HFFc6 (cell line): Measurements from ENCODE around the gene DLX4. TPM values are rescaled to one million over a fixed set of nuclear protein-coding genes. Genes with fewer than 3 reads are reported as not detected.

Experiments
- DNase-seq: peaks from one replicate; pipeline ENCODE4 v3.0.0-alpha.2; 2018
- H3K27ac Mint-ChIP-seq: 2 replicates; pipeline ENCODE4 v1.8.0; 2020; ENCODE audit warnings: mild to moderate bottlenecking, mixed read lengths
- H3K27me3 Mint-ChIP-seq: 2 replicates; pipeline ENCODE4 v1.8.0; 2021; ENCODE audit warnings: mild to moderate bottlenecking, moderate library complexity, mixed read lengths; ENCODE audit not compliant: insufficient read depth
- H3K36me3 Mint-ChIP-seq: 2 replicates; pipeline ENCODE4 v1.8.0; 2021; ENCODE audit warnings: low read depth, mixed read lengths
- H3K4me1 Mint-ChIP-seq: 2 replicates; pipeline ENCODE4 v1.8.0; 2020; ENCODE audit warnings: low read depth, mixed read lengths
- H3K4me3 Mint-ChIP-seq: 2 replicates; pipeline ENCODE4 v1.8.0; 2020; ENCODE audit warnings: mild to moderate bottlenecking, moderate library complexity, mixed read lengths
- H3K9me3 Mint-ChIP-seq: 2 replicates; pipeline ENCODE4 v1.8.0; 2020; ENCODE audit warnings: mild to moderate bottlenecking, mixed read lengths
- CTCF ChIP-seq: fragments of 200-600 bp; sonication (generic); IDR thresholded peaks from 2 replicates; pipeline ENCODE4 v1.5.0; 2021; ENCODE audit warnings: antibody characterized with exemption, mild to moderate bottlenecking
- long read RNA-seq: library from polyadenylated mRNA; unstranded; transcript quantifications from one replicate; pipeline ENCODE4 v2.0.0, GENCODE V29; 2019
- total RNA-seq, 6 experiments: library from RNA; stranded (reverse); fragmentation: NEBNext Ultra II Directional; extraction: Animal tissue kit (Norgen Biotek cat#: 25700); gene quantifications; 2 replicates in 1 of 6; 3 replicates in 5 of 6; pipeline ENCODE4 v1.2.3, GENCODE V29; 2021

Gene DLX4
- total RNA-seq = not detected
- long read RNA-seq = 0 reads

GRCh38 chr17:49969134-49969759 lies at the start of gene DLX4:
Gene DLX4, plus strand, starts transcription at chr17:49969190. Its CDS starts 279 bp downstream, at chr17:49969469.
- no peak for DNase-seq
- Mint-ChIP-seq H3K4me1 (no peaks in the 10 kb centered on the region), H3K27ac (peak within 1 kb of the TSS; percentile 16), H3K9me3 (no peaks in the 10 kb centered on the region), H3K36me3 (peaks cover 2% of the 10 kb centered on the region; the same call in 1 of the 2 replicates), H3K27me3 (peaks cover 80% of the 10 kb centered on the region), H3K4me3 (peak within 1 kb of the TSS; percentile 76)
- no peak for TF ChIP-seq CTCF

GRCh38 chr17:49920030-49920769 lies 48.8 kb upstream of the DLX4 start:
- H3K4me1 Mint-ChIP-seq = no peaks in the 10 kb centered on the region
- no peaks in the 10 kb centered on the region for H3K36me3 Mint-ChIP-seq
- peaks cover 53% of the 10 kb centered on the region for H3K27me3 Mint-ChIP-seq
- no peak for DNase-seq
- no peaks in the 10 kb centered on the region for H3K9me3 Mint-ChIP-seq
- no peak for TF ChIP-seq CTCF
- no peak overlapping the region for H3K4me3 Mint-ChIP-seq
- no peak overlapping the region for H3K27ac Mint-ChIP-seq

GRCh38 chr17:49922095-49922494 lies 46.9 kb upstream of the DLX4 start:
- no peaks in the 10 kb centered on the region for H3K36me3 Mint-ChIP-seq
- H3K27ac Mint-ChIP-seq = no peak overlapping the region
- DNase-seq = no peak
- no peaks in the 10 kb centered on the region for H3K4me1 Mint-ChIP-seq
- H3K27me3 Mint-ChIP-seq = peaks cover 50% of the 10 kb centered on the region
- no peaks in the 10 kb centered on the region for H3K9me3 Mint-ChIP-seq
- H3K4me3 Mint-ChIP-seq = no peak overlapping the region
- TF ChIP-seq CTCF = no peak

GRCh38 chr17:49924116-49924515 lies 44.9 kb upstream of the DLX4 start:
- Mint-ChIP-seq H3K9me3 (no peaks in the 10 kb centered on the region), H3K27me3 (peaks cover 54% of the 10 kb centered on the region)
- TF ChIP-seq CTCF = no peak

GRCh38 chr17:49924589-49924988 lies 44.4 kb upstream of the DLX4 start:
- DNase-seq = no peak
- peaks cover 10% of the 10 kb centered on the region for H3K4me1 Mint-ChIP-seq
- no peaks in the 10 kb centered on the region for H3K36me3 Mint-ChIP-seq
- no peak overlapping the region for H3K4me3 Mint-ChIP-seq
- no peaks in the 10 kb centered on the region for H3K9me3 Mint-ChIP-seq
- H3K27me3 Mint-ChIP-seq = peaks cover 58% of the 10 kb centered on the region
- no peak for TF ChIP-seq CTCF
- H3K27ac Mint-ChIP-seq = no peak overlapping the region

More at GRCh38 chr17:49924116-49924515, 44.9 kb upstream of the DLX4 start:
- no peak overlapping the region for H3K27ac Mint-ChIP-seq
- no peaks in the 10 kb centered on the region for H3K36me3 Mint-ChIP-seq
- H3K4me3 Mint-ChIP-seq = no peak overlapping the region
- peaks cover 9% of the 10 kb centered on the region for H3K4me1 Mint-ChIP-seq
- no peak for DNase-seq
